CD4-positive, CD25-positive, alpha-beta regulatory T cell (primary cell): ENCODE data around the gene OPRM1. TPM values are rescaled to one million over a fixed set of nuclear protein-coding genes. Genes with fewer than 3 reads are reported as not detected.

Source experiments
- ATAC-seq, 2 donors: fragments of 150-1000 bp; cut with Tn5 transposase; one replicate each; pipeline ENCODE4 v1.10.0; 2021; ENCODE audit warnings: low read depth in 2 of 2, moderate number of reproducible peaks in 2 of 2, moderate library complexity in 1 of 2
- DNase-seq, 3 donors: peaks; one replicate each; pipeline versions ENCODE4 v3.0.0 to v3.0.0-alpha.2; 2012 to 2022; ENCODE audit warnings: mixed read lengths in 1 of 3
- H3K27ac ChIP-seq: one replicate; pipeline ENCODE4 v1.7.0; 2013; ENCODE audit warnings: mild to moderate bottlenecking, low read length; ENCODE audit not compliant: insufficient read depth, poor library complexity, severe bottlenecking
- H3K27me3 ChIP-seq: one replicate; pipeline ENCODE4 v1.7.0; 2013; ENCODE audit warnings: low read length; ENCODE audit not compliant: control insufficient read depth, insufficient read depth
- H3K36me3 ChIP-seq: one replicate; pipeline ENCODE4 v1.7.0; 2013; ENCODE audit warnings: mild to moderate bottlenecking, low read length, moderate library complexity; ENCODE audit not compliant: control insufficient read depth, insufficient read depth
- H3K4me1 ChIP-seq: 2 replicates; pipeline ENCODE4 v1.7.0; 2013; ENCODE audit warnings: mild to moderate bottlenecking, low read length; ENCODE audit not compliant: insufficient read depth, control insufficient read depth, poor library complexity, severe bottlenecking
- H3K4me3 ChIP-seq: one replicate; pipeline ENCODE4 v1.7.0; 2013; ENCODE audit warnings: low read depth, mild to moderate bottlenecking, low read length, moderate library complexity
- H3K9me3 ChIP-seq, 2 experiments: 1 replicate in 1 of 2; 2 replicates in 1 of 2; pipeline ENCODE4 v1.7.0; 2013; ENCODE audit warnings: low read length in 2 of 2, mild to moderate bottlenecking in 1 of 2, moderate library complexity in 1 of 2; ENCODE audit not compliant: control insufficient read depth in 2 of 2
- H3K27ac Mint-ChIP-seq, 3 donors: one replicate each; pipeline ENCODE4 v1.8.0; 2020 to 2022; ENCODE audit warnings: mild to moderate bottlenecking in 3 of 3, mixed read lengths in 3 of 3, moderate library complexity in 2 of 3
- H3K27me3 Mint-ChIP-seq: one replicate; pipeline ENCODE4 v1.8.0; 2022; ENCODE audit warnings: mild to moderate bottlenecking, mixed read lengths
- H3K36me3 Mint-ChIP-seq: one replicate; pipeline ENCODE4 v1.8.0; 2020; ENCODE audit warnings: mixed read lengths
- H3K4me1 Mint-ChIP-seq, 4 donors: one replicate each; pipeline ENCODE4 v1.8.0; 2020 to 2022; ENCODE audit warnings: mixed read lengths in 4 of 4, mild to moderate bottlenecking in 1 of 4
- H3K4me3 Mint-ChIP-seq, 4 donors: one replicate each; pipeline ENCODE4 v1.8.0; 2020 to 2022; ENCODE audit warnings: mild to moderate bottlenecking in 4 of 4, mixed read lengths in 4 of 4, moderate library complexity in 3 of 4
- H3K9me3 Mint-ChIP-seq, 7 donors: one replicate each; pipeline ENCODE4 v1.8.0; 2020 to 2022; ENCODE audit warnings: mixed read lengths in 7 of 7, mild to moderate bottlenecking in 3 of 7, moderate library complexity in 2 of 7
- polyA plus RNA-seq, 4 donors: library from polyadenylated mRNA; unstranded; fragments of 300-500 nt; fragmentation: Illumina TruSeq; gene quantifications; one replicate each; pipeline ENCODE4 v1.2.3, GENCODE V29; 2021
- total RNA-seq: library from RNA; stranded (reverse); gene quantifications from one replicate; pipeline ENCODE4 v1.2.3, GENCODE V29; 2022

The OPRM1 gene
- total and polyA plus RNA-seq, 5 donors from 2014 or later: not detected

GRCh38 chr6:154111025-154111424 lies 72.0 kb downstream of the OPRM1 start:
- Mint-ChIP-seq H3K9me3 (peaks cover 0 to 1% (median 0%) of the 10 kb centered on the region in 7 donors), H3K4me1 (no peaks in the 10 kb centered on the region), H3K4me3 (no peak overlapping the region), H3K36me3 (no peaks in the 10 kb centered on the region), H3K27ac (no peak overlapping the region), H3K27me3 (peaks cover 4% of the 10 kb centered on the region)
- Histone ChIP-seq H3K27me3 (no peaks in the 10 kb centered on the region), H3K4me1 (no peaks in the 10 kb centered on the region), H3K27ac (no peak overlapping the region), H3K36me3 (no peaks in the 10 kb centered on the region), H3K9me3 (no peaks in the 10 kb centered on the region), H3K4me3 (no peak overlapping the region)
- DNase-seq (no peak), ATAC-seq (no peak)

DNA sequence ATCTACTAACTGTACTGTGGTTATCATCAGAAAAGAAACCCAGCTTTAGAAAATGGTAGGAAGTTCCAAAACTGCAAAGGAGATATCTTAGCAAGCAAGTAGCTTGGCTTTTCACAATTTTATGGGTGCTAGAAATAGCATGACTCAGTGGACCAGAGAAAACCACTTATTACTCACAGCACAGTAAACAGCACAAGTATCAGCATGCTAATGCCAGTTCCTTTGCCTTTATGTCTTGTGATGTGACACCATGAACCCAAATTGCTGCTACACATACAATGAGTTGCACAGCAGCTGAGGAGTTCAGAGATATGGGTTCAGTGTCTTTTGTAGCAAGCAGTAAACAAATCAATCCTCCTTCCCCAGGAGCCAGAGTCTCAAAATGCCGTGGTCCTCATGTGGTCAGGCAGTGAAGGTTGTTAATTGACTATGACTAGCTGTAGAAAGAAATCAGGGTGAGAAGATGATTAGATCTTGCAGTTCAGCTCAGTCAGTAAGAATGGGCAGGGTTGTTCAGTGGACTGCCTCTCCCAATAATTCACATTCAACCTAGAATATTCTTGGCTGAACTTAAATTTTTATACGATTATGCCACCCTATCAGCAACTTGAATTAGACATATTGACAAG lies 73.3 kb downstream of the OPRM1 start:
- H3K9me3 Mint-ChIP-seq: peaks cover 0 to 1% (median 0%) of the 10 kb centered on the region in 7 donors

GRCh38 chr6:154113392-154113791 lies 74.4 kb downstream of the OPRM1 start:
- H3K36me3 Mint-ChIP-seq: no peaks in the 10 kb centered on the region
- no peak for ATAC-seq
- Histone ChIP-seq H3K9me3 (no peaks in the 10 kb centered on the region), H3K27me3 (no peaks in the 10 kb centered on the region), H3K27ac (no peak overlapping the region), H3K36me3 (no peaks in the 10 kb centered on the region), H3K4me3 (no peak overlapping the region), H3K4me1 (no peaks in the 10 kb centered on the region)
- peaks cover 0 to 1% (median 0%) of the 10 kb centered on the region in 7 donors for H3K9me3 Mint-ChIP-seq
- no peaks in the 10 kb centered on the region for H3K4me1 Mint-ChIP-seq
- no peak for DNase-seq
- no peak overlapping the region for H3K4me3 Mint-ChIP-seq
- H3K27ac Mint-ChIP-seq: no peak overlapping the region
- no peaks in the 10 kb centered on the region for H3K27me3 Mint-ChIP-seq

More for the DNA sequence above, 73.3 kb downstream of the OPRM1 start:
- Histone ChIP-seq H3K4me3 (no peak overlapping the region), H3K27ac (no peak overlapping the region), H3K4me1 (no peaks in the 10 kb centered on the region), H3K9me3 (no peaks in the 10 kb centered on the region), H3K27me3 (no peaks in the 10 kb centered on the region), H3K36me3 (no peaks in the 10 kb centered on the region)
- Mint-ChIP-seq H3K27me3 (no peaks in the 10 kb centered on the region), H3K4me1 (no peaks in the 10 kb centered on the region), H3K4me3 (no peak overlapping the region), H3K27ac (no peak overlapping the region), H3K36me3 (no peaks in the 10 kb centered on the region)
- ATAC-seq: no peak
- no peak for DNase-seq

DNA sequence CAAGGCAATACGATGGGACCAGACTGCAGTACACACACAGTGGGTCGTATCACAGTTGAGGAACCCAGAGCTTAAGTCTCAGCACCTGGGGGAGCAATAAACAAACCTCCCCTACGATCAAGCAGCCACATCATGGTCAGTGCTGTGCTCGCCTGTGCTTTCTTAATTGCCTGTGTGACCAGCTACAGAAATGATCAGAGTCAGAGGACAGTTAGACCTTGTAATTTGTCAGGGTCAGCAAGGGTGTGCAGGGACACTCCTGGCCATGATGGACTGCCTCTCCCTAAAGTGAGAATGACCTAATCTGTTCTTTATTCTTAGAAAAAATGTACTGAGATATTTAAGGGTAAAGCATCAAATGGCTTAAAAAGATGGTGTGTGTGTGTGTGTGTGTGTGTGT lies 78.4 kb downstream of the OPRM1 start:
- Mint-ChIP-seq H3K9me3 (peaks cover 0 to 2% (median 0%) of the 10 kb centered on the region in 7 donors), H3K27me3 (peaks cover 20% of the 10 kb centered on the region), H3K36me3 (no peaks in the 10 kb centered on the region), H3K4me3 (no peak overlapping the region), H3K4me1 (no peaks in the 10 kb centered on the region), H3K27ac (no peak overlapping the region)
- no peak overlapping the region for H3K4me3 ChIP-seq
- ATAC-seq (no peak), DNase-seq (no peak)
- no peaks in the 10 kb centered on the region for H3K9me3 ChIP-seq
- no peak overlapping the region for H3K27ac ChIP-seq
- peaks cover 3% of the 10 kb centered on the region for H3K27me3 ChIP-seq
- no peaks in the 10 kb centered on the region for H3K36me3 ChIP-seq
- H3K4me1 ChIP-seq: no peaks in the 10 kb centered on the region

- peaks cover 0 to 7% (median 0%) of the 10 kb centered on the region in 7 donors for H3K9me3 Mint-ChIP-seq
- H3K4me3 ChIP-seq: no peak overlapping the region
- H3K9me3 ChIP-seq: no peaks in the 10 kb centered on the region
- no peaks in the 10 kb centered on the region for H3K36me3 ChIP-seq
- H3K27ac Mint-ChIP-seq: no peak overlapping the region
- no peaks in the 10 kb centered on the region for H3K36me3 Mint-ChIP-seq
- H3K27me3 Mint-ChIP-seq: peaks cover 20% of the 10 kb centered on the region
- peaks cover 6% of the 10 kb centered on the region for H3K27me3 ChIP-seq
- no peak for ATAC-seq
- H3K4me1 Mint-ChIP-seq: peaks cover 0 to 2% (median 0%) of the 10 kb centered on the region in 4 donors
- no peak overlapping the region for H3K27ac ChIP-seq
- H3K4me1 ChIP-seq: no peaks in the 10 kb centered on the region
- DNase-seq: no peak
- no peak overlapping the region for H3K4me3 Mint-ChIP-seq
Observed at GRCh38 chr6:154122195-154122925, 83.3 kb downstream of the OPRM1 start.

DNA sequence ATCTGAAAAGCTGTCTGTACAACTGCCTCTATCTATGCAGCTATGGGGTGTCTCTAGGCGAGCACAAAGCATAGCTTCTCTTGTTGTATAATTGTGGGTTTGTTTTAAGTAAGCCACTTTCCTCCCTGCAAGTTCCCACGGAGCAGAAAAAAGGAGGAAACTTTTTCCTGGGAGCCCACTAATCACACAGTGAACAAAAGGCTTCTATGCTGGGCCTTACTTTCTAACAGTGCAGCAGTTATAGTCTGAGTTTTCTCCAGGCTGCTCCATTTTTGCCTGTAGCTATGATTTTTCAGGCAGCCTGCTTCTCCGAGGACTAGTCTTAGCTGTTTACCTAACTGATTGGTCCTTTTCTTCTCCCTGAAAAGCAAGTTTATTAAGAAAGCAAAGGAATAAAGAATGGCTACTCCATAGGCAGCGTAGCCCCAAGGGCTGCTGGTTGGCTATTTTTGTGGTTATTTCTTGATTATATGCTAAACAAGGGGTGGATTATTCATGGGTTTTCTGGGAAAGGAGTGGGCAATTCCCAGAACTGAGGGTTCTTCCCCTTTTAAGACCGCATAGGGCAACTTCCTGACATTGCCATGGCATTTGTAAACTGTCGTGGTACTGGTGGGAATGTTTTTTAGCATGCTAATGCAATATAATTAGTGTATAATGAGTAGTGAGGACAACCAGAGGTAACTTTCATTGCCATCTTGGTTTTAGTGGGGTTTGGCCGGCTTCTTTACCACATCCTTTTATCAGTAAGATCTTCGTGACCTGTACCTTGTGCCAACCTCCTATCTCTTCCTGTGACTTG lies 84.3 kb downstream of the OPRM1 start:
- no peaks in the 10 kb centered on the region for H3K4me1 ChIP-seq
- no peak overlapping the region for H3K4me3 ChIP-seq
- Mint-ChIP-seq H3K9me3 (peaks cover 0 to 7% (median 0%) of the 10 kb centered on the region in 7 donors), H3K36me3 (no peaks in the 10 kb centered on the region), H3K27me3 (peaks cover 26% of the 10 kb centered on the region), H3K4me1 (peaks cover 0 to 2% (median 0%) of the 10 kb centered on the region in 4 donors), H3K4me3 (no peak overlapping the region), H3K27ac (no peak overlapping the region)
- peaks cover 6% of the 10 kb centered on the region for H3K27me3 ChIP-seq
- ATAC-seq: no peak
- no peaks in the 10 kb centered on the region for H3K36me3 ChIP-seq
- no peak overlapping the region for H3K27ac ChIP-seq
- no peak for DNase-seq
- no peaks in the 10 kb centered on the region for H3K9me3 ChIP-seq

DNA sequence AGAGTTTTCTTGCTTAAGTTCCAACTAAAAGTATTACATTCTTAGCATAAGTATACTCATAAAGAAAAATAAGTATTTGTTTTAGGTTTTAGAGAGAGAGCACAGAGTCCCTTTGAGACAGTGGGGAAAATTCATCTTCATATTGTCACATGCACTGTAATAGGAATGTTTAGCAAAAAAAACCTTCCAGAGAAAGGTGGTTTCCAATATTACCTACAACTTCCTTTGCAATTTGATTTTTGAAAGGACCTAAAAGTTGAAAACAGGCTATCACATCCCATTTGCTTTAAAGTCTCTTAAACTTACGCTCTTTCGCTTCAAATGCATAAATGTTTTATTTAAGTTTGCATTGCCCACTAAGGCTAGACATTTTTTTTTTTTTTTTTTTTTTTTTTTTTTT lies 86.4 kb downstream of the OPRM1 start:
- Histone ChIP-seq H3K36me3 (no peaks in the 10 kb centered on the region), H3K4me3 (no peak overlapping the region), H3K4me1 (no peaks in the 10 kb centered on the region), H3K27me3 (peaks cover 6% of the 10 kb centered on the region), H3K27ac (no peak overlapping the region), H3K9me3 (no peaks in the 10 kb centered on the region)
- H3K4me1 Mint-ChIP-seq: peaks cover 0 to 2% (median 0%) of the 10 kb centered on the region in 4 donors
- no peaks in the 10 kb centered on the region for H3K36me3 Mint-ChIP-seq
- H3K27me3 Mint-ChIP-seq: peaks cover 21% of the 10 kb centered on the region
- no peak overlapping the region for H3K4me3 Mint-ChIP-seq
- H3K27ac Mint-ChIP-seq: no peak overlapping the region
- DNase-seq: no peak
- no peak for ATAC-seq
- H3K9me3 Mint-ChIP-seq: peaks cover 0 to 7% (median 0%) of the 10 kb centered on the region in 7 donors
